Measurements from ENCODE around the gene SCFD2. TPM values are rescaled to one million over a fixed set of nuclear protein-coding genes. Genes with fewer than 3 reads are reported as not detected.

The SCFD2 gene
- total and polyA plus RNA-seq, 10 of the 15 experiments (the other 5 are each of a cell fraction or from before 2014, with no cell fraction given), result 4.8 to 37.6 (median 24.9) TPM

GRCh38 chr4:53315300-53315699 is 50.6 kb downstream of the SCFD2 start (continued):
- TF ChIP-seq MYB (IDR thresholded peaks at IDR 0.05; ENCODE audit: borderline replicate concordance, low read depth, low read length), result no peak

- Histone ChIP-seq H3K4me2 (ENCODE audit: control insufficient read depth, insufficient read depth) (no peak overlapping the region), H3K9ac (ENCODE audit: control insufficient read depth, insufficient read depth, low read length) (no peak overlapping the region), H4K20me1 (ENCODE audit: control insufficient read depth, insufficient read depth) (no peaks in the 10 kb centered on the region), H3K27me3 (replicated peaks in 1 of 2; ENCODE audit: control insufficient read depth in 2 of 2, insufficient read depth in 2 of 2, low read length in 1 of 2) (no peaks in the 10 kb centered on the region), H3K4me1 (ENCODE audit: control insufficient read depth, insufficient read depth, low read length) (peaks cover 2% of the 10 kb centered on the region), H2AFZ (ENCODE audit: control insufficient read depth, low read depth, low read length) (no peak overlapping the region), H3K36me3 (ENCODE audit: control insufficient read depth in 2 of 2, insufficient read depth in 2 of 2, low read length in 1 of 2) (peaks cover 0 to 7% of the 10 kb centered on the region in 2 experiments; a peak in 3 of 4 replicates), H3K4me3 (no peak overlapping the region), H3K27ac (ENCODE audit: control insufficient read depth, insufficient read depth) (no peak overlapping the region), H3K9me3 (replicated peaks; ENCODE audit: control insufficient read depth, insufficient read depth, low read length) (no peaks in the 10 kb centered on the region), H3K79me2 (ENCODE audit: control insufficient read depth, insufficient read depth, low read length) (no peaks in the 10 kb centered on the region)
- no TSS peak for BruUV-seq (replicated peaks)
- intact Hi-C loops (cut with micrococcal nuclease; ENCODE audit: unreplicated experiment) (no loop called here), in situ Hi-C loops (cut with MboI) (no loop called here)
- 95% methylated on average over 4 of the region's 4 CpGs for WGBS (ENCODE audit: insufficient coverage, insufficient replicate concordance, low lambda C conversion rate, missing lambda C conversion rate)
- no peak for FAIRE-seq
- ChIA-PET RAD21 (ENCODE audit: unreplicated experiment) (no interaction called here), CTCF (no interaction called here), SMC1A (ENCODE audit: uncharacterized antibody, unreplicated experiment) (no interaction called here), POLR2A (interaction anchor here (1.6 kb wide), 1 partner anchor 10 kb away, joined by 3 read pairs; no protein-coding TSS in a partner anchor)
- ATAC-seq, result no peak
- no peak for DNase-seq (ENCODE audit: low read depth, low spot score)
- TF ChIP-seq SRF (IDR thresholded peaks at IDR 0.05; ENCODE audit: low read depth in 2 of 2, low read length in 2 of 2) (no peak), IRF5 (IDR thresholded peaks at IDR 0.05; ENCODE audit: borderline replicate concordance) (no peak), EP300 (IDR thresholded peaks at IDR 0.05; ENCODE audit: borderline replicate concordance in 1 of 2, control insufficient read depth in 1 of 2, low read depth in 2 of 2, low read length in 2 of 2) (no peak), ETV6 (conservative IDR thresholded peaks at IDR 0.05 in 1 of 2, IDR thresholded peaks at IDR 0.05 in 1 of 2; ENCODE audit: borderline replicate concordance in 1 of 2, low read depth in 1 of 2) (no peak), RAD51 (IDR thresholded peaks at IDR 0.05) (no peak), CHD2 (IDR thresholded peaks at IDR 0.05; ENCODE audit: borderline replicate concordance, low read depth, low read length) (no peak), FOS (IDR thresholded peaks at IDR 0.05; ENCODE audit: borderline replicate concordance, extremely low read depth, insufficient read length) (no peak), USF2 (IDR thresholded peaks at IDR 0.05; ENCODE audit: borderline replicate concordance, low read depth, low read length) (no peak), BACH1 (IDR thresholded peaks at IDR 0.05; ENCODE audit: borderline replicate concordance) (no peak), SMAD5 (IDR thresholded peaks at IDR 0.05; ENCODE audit: low read depth) (no peak), E2F8 (IDR thresholded peaks at IDR 0.05; ENCODE audit: low read depth, partially characterized antibody) (no peak), MAX (IDR thresholded peaks at IDR 0.05; ENCODE audit: low read depth, low read length) (no peak)
These were observed 51.6 kb downstream of the SCFD2 start for GRCh38 chr4:53314252-53314651.
